Endodermal cell (in vitro differentiated cells): Measurements from ENCODE around the gene STXBP1. TPM values are rescaled to one million over a fixed set of nuclear protein-coding genes. Genes with fewer than 3 reads are reported as not detected.

ENCODE experiments used
- DNase-seq: peaks from one replicate; pipeline ENCODE4 v3.0.0-alpha.2; 2017
- H3K27ac ChIP-seq: 2 replicates; pipeline ENCODE4 v1.5.1; 2013; ENCODE audit warnings: mild to moderate bottlenecking, low read depth, low read length, moderate library complexity
- H3K27me3 ChIP-seq: 2 replicates; pipeline ENCODE4 v1.6.1; 2013; ENCODE audit warnings: mild to moderate bottlenecking, low read length, moderate library complexity; ENCODE audit not compliant: insufficient read depth, control insufficient read depth, poor library complexity, severe bottlenecking
- H3K36me3 ChIP-seq: 2 replicates; pipeline ENCODE4 v1.7.0; 2013; ENCODE audit warnings: mild to moderate bottlenecking, low read length, moderate library complexity; ENCODE audit not compliant: control insufficient read depth, insufficient read depth
- H3K4me1 ChIP-seq: one replicate; pipeline ENCODE4 v1.7.0; 2013; ENCODE audit warnings: low read length; ENCODE audit not compliant: control insufficient read depth, insufficient read depth
- H3K4me3 ChIP-seq: 2 replicates; pipeline ENCODE4 v1.5.1; 2013; ENCODE audit warnings: mild to moderate bottlenecking, low read length, moderate library complexity
- H3K9ac ChIP-seq: 2 replicates; pipeline ENCODE4 v1.6.1; 2013; ENCODE audit warnings: mild to moderate bottlenecking, low read length, moderate library complexity; ENCODE audit not compliant: poor library complexity, severe bottlenecking; ENCODE audit errors: extremely low read depth
- H3K9me3 ChIP-seq: 2 replicates; pipeline ENCODE4 v1.6.1; 2013; ENCODE audit warnings: mild to moderate bottlenecking, low read length, moderate library complexity; ENCODE audit not compliant: control insufficient read depth
- H3K27ac Mint-ChIP-seq: 2 replicates; pipeline ENCODE4 v1.8.0; 2020; ENCODE audit warnings: mixed read lengths
- H3K27me3 Mint-ChIP-seq: 2 replicates; pipeline ENCODE4 v1.8.0; 2021; ENCODE audit warnings: mild to moderate bottlenecking, mixed read lengths; ENCODE audit not compliant: insufficient read depth
- H3K36me3 Mint-ChIP-seq: 2 replicates; pipeline ENCODE4 v1.8.0; 2020; ENCODE audit warnings: low read depth, mixed read lengths
- H3K4me1 Mint-ChIP-seq: 2 replicates; pipeline ENCODE4 v1.8.0; 2020; ENCODE audit warnings: mixed read lengths
- H3K4me3 Mint-ChIP-seq: 2 replicates; pipeline ENCODE4 v1.8.0; 2020; ENCODE audit warnings: mild to moderate bottlenecking, moderate library complexity, mixed read lengths
- H3K9me3 Mint-ChIP-seq: 2 replicates; pipeline ENCODE4 v1.8.0; 2020; ENCODE audit warnings: mild to moderate bottlenecking, mixed read lengths
- WGBS, 2 experiments: methylation state at CpG; one replicate each; pipeline versions ENCODE4 v1.1.5 to v1.1.7; 2013; ENCODE audit warnings: missing lambda C conversion rate in 2 of 2, mixed read lengths in 1 of 2; ENCODE audit not compliant: insufficient coverage in 1 of 2, insufficient read length in 1 of 2; 5-methylcytosine and 5-hydroxymethylcytosine counted together
- total RNA-seq, 2 donors: library from RNA; stranded (reverse); fragmentation: NEBNext Ultra II Directional in 1 of 2; extraction: Animal tissue kit (Norgen Biotek cat#: 25700) in 1 of 2; gene quantifications; 2 replicates in 1 of 2; 3 replicates in 1 of 2; pipeline ENCODE4 v1.2.1, GENCODE V29; 2021
- TF ChIP-seq, protein P1 (sequence below): fragments of 200-600 bp; sonication (generic); conservative IDR thresholded peaks from 2 replicates; pipeline ENCODE4 v1.5.0; 2021; ENCODE audit warnings: antibody characterized with exemption, mild to moderate bottlenecking

The STXBP1 gene
- total RNA-seq, 2 donors from 2014 or later, result 27.8 to 46.8 TPM

DNA sequence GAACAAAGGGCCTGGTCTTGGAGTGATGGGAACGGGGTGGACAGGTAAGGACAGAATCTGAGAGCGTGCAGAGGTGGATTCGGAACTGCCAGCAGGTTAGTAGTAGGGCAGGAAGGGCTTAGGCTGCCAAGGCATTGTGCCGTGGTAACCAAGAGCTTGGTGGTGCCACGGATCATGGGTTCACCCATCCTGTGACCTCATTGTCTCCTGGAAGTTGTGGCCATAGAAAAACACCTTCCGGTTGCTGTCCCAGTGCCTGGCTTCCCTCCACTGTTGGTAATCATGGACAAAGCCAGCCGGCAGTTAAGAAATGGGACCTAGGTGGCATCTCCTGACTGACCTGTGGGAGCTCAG is 52.2 kb downstream of the STXBP1 start:
- H3K27me3 ChIP-seq, result no peaks in the 10 kb centered on the region
- H3K9me3 ChIP-seq, result no peaks in the 10 kb centered on the region
- Mint-ChIP-seq H3K4me3 (no peak overlapping the region), H3K27ac (no peak overlapping the region), H3K9me3 (no peaks in the 10 kb centered on the region), H3K4me1 (peaks cover 1% of the 10 kb centered on the region), H3K36me3 (peaks cover 20% of the 10 kb centered on the region), H3K27me3 (no peaks in the 10 kb centered on the region)
- 94 to 95% methylated on average over 7 of the region's 7 CpGs for WGBS, 2 experiments
- H3K36me3 ChIP-seq, result no peaks in the 10 kb centered on the region
- H3K9ac ChIP-seq, result no peak overlapping the region
- no peak overlapping the region for H3K4me3 ChIP-seq
- TF ChIP-seq, protein P1, sequence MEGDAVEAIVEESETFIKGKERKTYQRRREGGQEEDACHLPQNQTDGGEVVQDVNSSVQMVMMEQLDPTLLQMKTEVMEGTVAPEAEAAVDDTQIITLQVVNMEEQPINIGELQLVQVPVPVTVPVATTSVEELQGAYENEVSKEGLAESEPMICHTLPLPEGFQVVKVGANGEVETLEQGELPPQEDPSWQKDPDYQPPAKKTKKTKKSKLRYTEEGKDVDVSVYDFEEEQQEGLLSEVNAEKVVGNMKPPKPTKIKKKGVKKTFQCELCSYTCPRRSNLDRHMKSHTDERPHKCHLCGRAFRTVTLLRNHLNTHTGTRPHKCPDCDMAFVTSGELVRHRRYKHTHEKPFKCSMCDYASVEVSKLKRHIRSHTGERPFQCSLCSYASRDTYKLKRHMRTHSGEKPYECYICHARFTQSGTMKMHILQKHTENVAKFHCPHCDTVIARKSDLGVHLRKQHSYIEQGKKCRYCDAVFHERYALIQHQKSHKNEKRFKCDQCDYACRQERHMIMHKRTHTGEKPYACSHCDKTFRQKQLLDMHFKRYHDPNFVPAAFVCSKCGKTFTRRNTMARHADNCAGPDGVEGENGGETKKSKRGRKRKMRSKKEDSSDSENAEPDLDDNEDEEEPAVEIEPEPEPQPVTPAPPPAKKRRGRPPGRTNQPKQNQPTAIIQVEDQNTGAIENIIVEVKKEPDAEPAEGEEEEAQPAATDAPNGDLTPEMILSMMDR, result no peak
- DNase-seq, result no peak
- no peak overlapping the region for H3K27ac ChIP-seq
- H3K4me1 ChIP-seq, result peaks cover 3% of the 10 kb centered on the region

DNA sequence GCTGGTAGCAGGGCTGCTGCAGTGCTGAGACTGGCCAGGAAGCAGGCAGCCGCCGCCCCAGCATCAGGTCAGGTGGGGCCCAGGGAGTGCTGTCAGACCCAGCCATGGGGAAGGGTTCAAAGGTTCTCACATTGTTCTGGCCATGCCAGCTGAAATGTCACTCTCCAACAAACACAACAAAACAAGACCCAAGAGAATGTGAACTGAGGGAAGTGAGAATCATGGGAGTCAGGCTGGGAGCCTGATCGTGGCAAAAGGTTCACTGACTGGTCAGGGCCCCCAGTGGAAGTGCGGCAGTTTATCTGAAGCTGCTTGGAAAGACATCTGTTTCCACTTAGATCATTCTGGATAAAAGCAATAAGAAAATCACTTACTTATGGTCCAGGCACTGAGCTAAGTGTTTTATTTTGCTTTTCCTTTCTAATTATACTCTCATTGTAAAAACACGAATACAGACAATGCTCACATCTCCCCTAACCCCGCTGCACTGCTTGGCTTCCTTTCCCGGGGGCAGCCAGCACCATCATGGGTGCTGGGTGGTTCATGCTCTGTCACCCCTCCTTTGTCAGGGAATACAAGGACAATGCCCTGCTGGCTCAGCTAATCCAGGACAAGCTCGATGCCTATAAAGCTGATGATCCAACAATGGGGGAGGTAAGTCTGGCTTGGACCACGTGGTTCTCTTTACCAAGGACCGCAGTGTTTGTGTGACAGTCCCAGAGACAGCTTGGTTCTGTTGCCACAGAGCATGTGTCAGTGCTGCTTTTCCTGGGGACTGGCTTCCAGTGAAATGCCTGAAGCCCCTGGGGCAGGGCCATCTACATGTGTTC is 52.8 kb downstream of the STXBP1 start:
- Histone ChIP-seq H3K4me1 (peaks cover 3% of the 10 kb centered on the region), H3K36me3 (no peaks in the 10 kb centered on the region), H3K27ac (no peak overlapping the region), H3K27me3 (no peaks in the 10 kb centered on the region), H3K4me3 (no peak overlapping the region), H3K9me3 (no peaks in the 10 kb centered on the region), H3K9ac (no peak overlapping the region)
- TF ChIP-seq, protein P1, result no peak
- Mint-ChIP-seq H3K27ac (no peak overlapping the region), H3K4me3 (no peak overlapping the region), H3K9me3 (no peaks in the 10 kb centered on the region), H3K4me1 (peaks cover 1% of the 10 kb centered on the region), H3K36me3 (peaks cover 18% of the 10 kb centered on the region), H3K27me3 (no peaks in the 10 kb centered on the region)
- 85 to 86% methylated on average over 8 to 10 of the region's 10 CpGs for WGBS, 2 experiments
- DNase-seq, result no peak

DNA sequence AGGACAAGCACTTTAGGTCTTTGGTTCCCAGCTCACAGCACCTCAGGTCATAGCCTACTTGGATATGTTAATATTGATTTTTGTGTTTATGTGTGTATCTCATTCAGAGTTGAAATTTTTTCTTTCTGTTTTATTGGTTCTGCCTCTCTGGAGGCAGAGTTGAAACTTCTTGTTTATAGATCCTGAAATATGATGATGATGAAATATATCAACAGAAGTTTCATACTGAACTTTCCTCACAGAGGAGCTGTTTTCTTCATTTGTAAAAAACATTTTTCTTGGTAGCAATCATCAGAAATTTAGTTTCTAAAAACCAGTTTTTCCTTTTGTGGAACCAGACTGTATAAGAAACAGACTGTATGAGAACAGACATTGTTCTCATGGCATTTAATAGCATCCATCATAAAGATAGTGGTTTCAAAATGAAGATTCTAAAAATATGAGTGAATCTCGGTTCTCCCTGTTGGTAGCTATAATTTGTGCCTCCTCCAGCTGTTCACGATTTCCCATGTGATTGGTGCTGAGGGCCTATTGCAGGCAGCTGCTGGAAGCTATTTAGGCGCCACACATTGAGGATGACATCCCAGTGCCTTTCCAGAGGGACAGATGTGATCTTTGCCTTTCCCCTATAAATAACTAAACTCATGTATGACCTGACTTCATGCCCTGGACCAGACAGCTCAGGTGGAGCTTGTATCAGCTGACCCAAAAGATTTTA is 55.2 kb downstream of the STXBP1 start:
- DNase-seq, result no peak
- no peak overlapping the region for H3K27ac Mint-ChIP-seq
- H3K4me1 Mint-ChIP-seq, result no peaks in the 10 kb centered on the region
- TF ChIP-seq, protein P1, result no peak
- H3K4me3 Mint-ChIP-seq, result no peak overlapping the region
- H3K27me3 Mint-ChIP-seq, result no peaks in the 10 kb centered on the region
- no peak overlapping the region for H3K4me3 ChIP-seq
- H3K4me1 ChIP-seq, result peaks cover 3% of the 10 kb centered on the region
- H3K27me3 ChIP-seq, result no peaks in the 10 kb centered on the region
- no peak overlapping the region for H3K27ac ChIP-seq
- H3K9me3 Mint-ChIP-seq, result no peaks in the 10 kb centered on the region
- H3K9ac ChIP-seq, result no peak overlapping the region
- no peaks in the 10 kb centered on the region for H3K36me3 ChIP-seq
- WGBS, 2 experiments, result 91 to 100% methylated on average over 3 of the region's 3 CpGs
- no peaks in the 10 kb centered on the region for H3K9me3 ChIP-seq
- H3K36me3 Mint-ChIP-seq, result peaks cover 23% of the 10 kb centered on the region
